ENCODE results near the gene MAP6. TPM values are rescaled to one million over a fixed set of nuclear protein-coding genes. Genes with fewer than 3 reads are reported as not detected.

MAP6 gene
- total and polyA plus RNA-seq, 9 of the 15 experiments (the other 6 are each of a cell fraction or from before 2014, with no cell fraction given): not detected

GRCh38 chr11:75554258-75555022 is 114.4 kb downstream of the MAP6 start (continued):
- peak; percentile 65 for TF ChIP-seq ARID1B (IDR thresholded peaks at IDR 0.05)
- TF ChIP-seq ZNF175 (CRISPR knock-in tag; IDR thresholded peaks at IDR 0.05; ENCODE audit: low read depth): no peak
- TF ChIP-seq SMAD2 (IDR thresholded peaks at IDR 0.05; ENCODE audit: low read depth, low read length): no peak
- TF ChIP-seq TOE1 (IDR thresholded peaks at IDR 0.05; ENCODE audit: borderline replicate concordance): no peak
- TF ChIP-seq TOE1 (CRISPR knock-in tag; IDR thresholded peaks at IDR 0.05; ENCODE audit: borderline replicate concordance, low read depth): no peak
- peak; percentile 100 for TF ChIP-seq CEBPG (CRISPR knock-in tag; IDR thresholded peaks at IDR 0.05)
- TF ChIP-seq CEBPG (tag; conservative IDR thresholded peaks at IDR 0.05 in 1 of 2, IDR thresholded peaks at IDR 0.05 in 1 of 2): peak; percentile 91 to 93
- TF ChIP-seq CHAMP1 (IDR thresholded peaks at IDR 0.05): no peak
- no peak for TF ChIP-seq HDGF (IDR thresholded peaks at IDR 0.05)
- TF ChIP-seq POLR2G (IDR thresholded peaks at IDR 0.05; ENCODE audit: low read depth, low read length): peak; percentile 88
- TF ChIP-seq DNMT1 (IDR thresholded peaks at IDR 0.05): no peak
- peak; percentile 78 for TF ChIP-seq ATF7 (IDR thresholded peaks at IDR 0.05)
- no peak for TF ChIP-seq SP2 (IDR thresholded peaks at IDR 0.05; ENCODE audit: extremely low read depth, low read depth, low read length, poor library complexity, severe bottlenecking)
- no peak for TF ChIP-seq RBM14 (IDR thresholded peaks at IDR 0.05; ENCODE audit: borderline replicate concordance, insufficient read depth, low read depth, low read length)
- TF ChIP-seq NFE2L1 (tag; IDR thresholded peaks at IDR 0.05; ENCODE audit: borderline replicate concordance, low read depth): no peak
- TF ChIP-seq SIN3A (IDR thresholded peaks at IDR 0.05; ENCODE audit: borderline replicate concordance in 2 of 2, control insufficient read depth in 1 of 2, low read depth in 2 of 2, low read length in 2 of 2): no peak
- no peak for TF ChIP-seq SIRT6 (IDR thresholded peaks at IDR 0.05; ENCODE audit: low read depth, low read length)
- TF ChIP-seq DACH1 (IDR thresholded peaks at IDR 0.05; ENCODE audit: partially characterized antibody): no peak
- no peak for TF ChIP-seq ZNF695 (CRISPR knock-in tag; IDR thresholded peaks at IDR 0.05)
- no peak for TF ChIP-seq MAFK (IDR thresholded peaks at IDR 0.05; ENCODE audit: low read length)
- TF ChIP-seq HMBOX1 (IDR thresholded peaks at IDR 0.05): no peak
- no peak for TF ChIP-seq ZNF398 (CRISPR knock-in tag; IDR thresholded peaks at IDR 0.05)
- peak; percentile 42; the same call in 1 of the 2 replicates for TF ChIP-seq L3MBTL2 (IDR thresholded peaks at IDR 0.05)

All from K562 (cell line).